Fibroblast of the conjunctiva (primary cell): Measurements from ENCODE around the gene MDFIC2.

Experiments used
- DNase-seq: peaks from one replicate; pipeline ENCODE4 v3.0.0-alpha.2; 2010; ENCODE audit warnings: low read depth

MDFIC2 gene

DNA sequence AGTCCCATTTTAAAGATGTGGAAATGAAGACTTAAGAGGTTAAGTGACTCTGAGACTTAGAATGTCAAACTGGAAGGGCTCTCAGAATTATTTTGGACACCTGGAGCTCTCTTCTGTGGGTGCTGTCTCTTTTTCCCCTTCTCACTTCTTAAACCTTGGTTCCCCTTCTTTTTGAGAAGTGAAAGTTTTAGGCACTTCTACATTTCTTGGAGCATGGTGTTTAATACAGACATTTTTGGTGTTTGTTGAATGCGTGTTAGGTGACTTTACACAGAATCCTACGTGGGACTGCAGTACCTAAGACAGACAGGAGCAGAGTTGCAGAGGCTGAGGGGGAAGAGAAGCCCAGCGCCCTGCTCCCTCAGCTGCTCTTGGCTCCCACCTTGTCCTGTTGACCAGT lies 133.3 kb downstream of the MDFIC2 start:
- DNase-seq = no peak

DNA sequence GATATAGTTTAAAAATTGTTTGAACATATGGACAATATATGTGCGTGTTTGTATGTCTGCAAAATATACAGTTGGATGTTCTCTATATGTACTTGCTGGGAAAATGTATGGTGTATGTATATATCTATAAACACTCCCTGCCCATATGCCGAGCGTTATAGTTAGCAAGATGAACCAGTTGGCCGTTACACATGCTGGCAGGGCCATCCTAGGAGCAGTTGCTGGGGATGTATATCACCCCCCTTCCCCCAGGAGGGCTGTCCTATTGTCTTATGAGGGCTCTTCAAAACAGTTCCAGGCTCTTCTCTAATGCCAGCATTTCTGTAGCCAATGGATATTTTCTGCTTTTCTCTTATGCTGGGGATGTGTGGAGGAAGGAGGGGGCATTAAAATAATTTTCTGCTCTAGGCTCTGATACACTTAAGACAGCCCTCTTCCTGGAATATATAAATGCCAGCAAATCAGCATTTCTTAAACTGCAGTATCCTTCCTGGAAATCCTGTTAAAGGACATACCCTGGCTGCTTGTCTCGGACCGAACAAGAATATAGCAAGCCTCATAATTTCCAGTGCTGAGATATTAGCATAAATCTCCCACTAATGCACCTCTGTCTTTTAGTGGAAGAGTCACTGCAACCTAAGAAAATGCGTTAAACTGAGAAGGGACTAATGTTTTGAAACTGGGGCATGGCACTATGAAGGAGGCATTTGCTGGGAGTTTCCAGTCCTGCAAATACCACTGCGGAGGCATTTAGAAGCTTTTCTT lies 134.4 kb downstream of the MDFIC2 start:
- no peak for DNase-seq

DNA sequence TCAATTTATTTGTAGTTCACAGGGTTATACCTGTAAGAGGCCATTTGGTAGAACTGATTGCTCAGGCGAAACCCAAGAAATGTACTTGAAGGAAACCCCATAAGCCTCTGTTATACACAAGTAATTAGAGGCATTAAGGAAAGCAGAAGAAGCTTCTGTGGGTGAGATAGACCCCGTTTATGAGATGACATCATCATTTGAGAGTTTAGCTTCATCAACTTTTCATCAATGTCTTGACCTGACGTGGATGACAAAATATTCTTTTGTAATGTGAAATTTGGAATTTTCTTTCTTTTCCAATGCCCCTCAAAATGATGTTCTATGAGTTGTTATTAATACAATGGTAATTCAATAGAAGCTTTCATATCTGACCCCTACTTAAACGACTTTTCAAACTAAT lies 136.2 kb downstream of the MDFIC2 start:
- DNase-seq = no peak

DNA sequence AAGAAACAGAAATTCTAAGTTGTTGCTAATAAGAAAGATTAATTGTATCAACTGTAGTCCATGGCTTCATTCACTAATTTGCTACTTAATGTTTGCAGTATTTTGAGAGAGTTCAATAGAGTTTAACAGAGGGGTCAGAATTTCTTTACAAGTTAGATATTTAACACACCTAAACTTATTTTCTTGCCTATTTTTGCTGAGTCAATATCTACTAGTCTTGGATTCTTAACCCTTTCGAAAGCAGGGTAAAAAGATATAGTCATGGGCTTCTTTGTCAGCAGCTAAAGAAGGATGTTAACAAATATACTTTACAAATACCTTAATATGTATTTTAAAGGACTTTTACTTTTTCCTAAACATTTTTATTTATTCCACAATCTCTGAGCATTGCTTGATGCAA lies 155.6 kb downstream of the MDFIC2 start:
- DNase-seq = no peak

DNA sequence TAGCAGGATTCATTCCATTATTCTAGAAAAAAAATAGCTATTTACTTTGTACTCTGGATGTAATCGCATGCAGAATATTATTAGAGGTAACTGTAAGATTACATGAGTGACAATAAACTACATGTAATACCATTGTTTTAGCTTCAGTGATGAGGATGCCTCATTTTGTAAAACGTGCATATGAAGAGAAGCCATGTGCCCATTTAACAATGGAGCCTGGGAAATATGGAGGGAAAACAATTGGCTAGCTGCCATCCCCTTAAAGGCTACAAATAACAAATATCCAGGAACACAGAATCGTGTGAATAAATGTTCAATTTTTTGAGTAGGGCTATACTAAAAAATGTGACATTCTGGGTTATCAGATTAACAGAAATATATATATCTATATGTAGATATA lies 161.8 kb downstream of the MDFIC2 start:
- DNase-seq = no peak

DNA sequence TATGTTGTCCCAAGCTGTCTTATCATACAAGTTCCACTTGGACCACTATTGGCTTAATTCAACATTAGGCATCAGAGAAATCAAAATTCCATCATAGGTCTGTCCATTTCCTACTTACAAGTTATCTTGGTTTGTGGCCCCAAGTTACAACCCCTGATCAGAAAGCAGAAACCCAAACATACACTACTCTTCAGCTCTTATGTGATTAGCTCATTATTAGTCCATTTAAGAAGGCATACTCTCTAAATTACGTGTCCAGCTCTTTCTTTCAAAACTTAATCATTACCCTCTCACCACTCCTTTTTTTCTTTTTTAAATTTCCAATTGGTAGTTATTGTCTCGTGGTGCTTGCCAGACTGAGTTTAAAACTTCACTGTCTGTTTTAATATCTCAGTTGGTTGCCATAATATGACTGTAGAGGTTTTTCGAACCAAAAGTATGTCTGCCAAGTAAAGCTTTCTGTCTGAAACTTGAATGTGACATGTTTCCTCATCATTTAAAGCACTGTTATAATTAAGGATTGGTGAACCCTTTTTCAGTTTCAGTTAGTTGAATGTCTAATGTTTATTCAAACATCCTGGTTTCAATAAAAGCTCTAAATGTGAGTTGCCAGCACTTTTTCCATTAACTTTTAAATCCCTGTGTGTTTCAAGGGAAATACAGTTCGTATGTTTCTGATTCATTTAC lies 162.6 kb downstream of the MDFIC2 start:
- DNase-seq = no peak
